Retinal pigment epithelial cell (primary cell): ENCODE measurements around the gene GJC2.

Experiments
- DNase-seq: peaks from one replicate; pipeline ENCODE4 v3.0.0-alpha.2; 2010; ENCODE audit warnings: low read depth
- H3K4me3 ChIP-seq: 2 replicates; pipeline ENCODE4 v1.5.1; 2011; ENCODE audit warnings: mild to moderate bottlenecking, low read length, control low read depth, moderate library complexity
- CTCF ChIP-seq: conservative IDR thresholded peaks from 2 replicates; pipeline ENCODE4 v1.5.1; 2011; ENCODE audit warnings: low read depth, low read length, control low read depth, inconsistent platforms

Gene GJC2

DNA sequence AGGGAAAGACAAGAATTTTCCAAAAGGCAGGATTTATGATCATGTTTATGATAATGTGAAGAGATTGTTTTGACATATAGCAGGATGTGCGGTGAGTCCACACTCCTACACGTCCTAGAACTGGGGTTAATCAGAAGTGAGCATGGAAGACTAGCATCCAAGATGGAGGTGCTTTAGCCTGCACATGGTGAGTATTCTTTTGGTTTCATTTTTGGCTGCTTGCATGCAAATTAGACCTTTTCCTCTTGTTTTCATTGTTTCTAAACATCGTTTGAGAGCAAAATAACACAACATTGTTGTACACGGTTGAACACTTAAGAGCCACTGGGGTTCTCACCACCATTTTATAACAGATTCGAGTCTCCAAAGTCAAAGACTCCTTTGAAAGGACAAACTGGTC lies 24.5 kb upstream of the GJC2 start:
- DNase-seq: no peak
- H3K4me3 ChIP-seq: no peak overlapping the region
- TF ChIP-seq CTCF: no peak

DNA sequence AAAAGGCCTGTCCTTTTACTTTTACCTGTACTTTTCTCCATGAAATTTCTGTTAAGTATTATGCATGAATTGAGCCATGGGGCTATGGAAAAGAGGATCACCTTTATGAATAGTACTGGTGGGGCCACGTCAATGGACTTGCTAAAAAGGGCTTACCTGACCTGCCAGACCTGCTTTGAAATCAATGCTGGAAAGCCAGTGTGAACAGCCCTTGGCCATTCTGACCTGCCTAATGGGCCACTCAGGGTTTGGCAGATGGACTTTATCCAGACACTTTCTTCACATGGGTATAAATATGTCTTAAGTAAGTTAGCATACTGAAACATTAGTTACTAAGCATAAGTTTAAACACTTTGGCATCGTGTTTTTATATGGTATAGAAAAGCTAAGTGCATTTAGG lies 18.0 kb upstream of the GJC2 start:
- DNase-seq: no peak
- H3K4me3 ChIP-seq: no peak overlapping the region
- TF ChIP-seq CTCF: no peak

DNA sequence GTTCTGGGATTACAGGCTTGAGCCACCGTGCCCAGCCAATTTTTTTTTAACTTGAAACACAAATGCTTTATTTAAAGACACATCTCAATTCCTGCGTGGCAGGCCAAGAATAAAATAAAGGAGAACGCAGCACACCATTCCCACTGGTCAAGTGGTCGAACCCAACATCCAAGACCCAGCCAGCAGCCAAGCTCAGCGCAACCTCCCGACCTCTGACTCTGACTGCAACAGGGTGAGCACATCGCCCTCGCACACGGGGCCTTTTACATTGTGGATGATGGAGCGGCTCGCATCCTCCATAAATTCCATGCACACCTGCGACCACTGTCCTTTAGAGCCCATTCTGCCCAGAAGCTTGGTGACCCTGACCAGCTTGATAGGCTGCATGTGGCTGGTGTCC lies 15.1 kb upstream of the GJC2 start:
- DNase-seq: no peak
- no peak for TF ChIP-seq CTCF
- no peak overlapping the region for H3K4me3 ChIP-seq

DNA sequence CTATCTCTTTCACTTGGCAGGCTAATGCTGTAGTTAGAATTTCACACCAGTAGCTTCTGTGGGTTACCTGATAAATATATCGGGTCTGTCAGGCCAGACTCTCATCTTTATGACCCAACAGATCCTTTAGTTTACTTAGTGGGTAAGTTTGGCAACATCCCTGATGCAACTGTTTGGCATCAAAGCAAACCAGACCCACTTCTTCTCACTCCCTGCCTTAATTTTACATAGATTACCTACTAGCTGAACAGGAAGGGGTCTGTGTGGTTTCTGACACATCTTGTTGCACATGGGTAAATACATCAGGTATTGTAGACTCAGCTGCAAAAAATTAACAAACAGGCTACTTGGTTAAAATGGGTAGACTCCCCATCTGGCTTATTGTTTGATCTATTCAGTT lies 12.8 kb upstream of the GJC2 start:
- no peak for DNase-seq
- no peak for TF ChIP-seq CTCF

GRCh38 chr1:228139406-228139930 lies 10.3 kb upstream of the GJC2 start:
- H3K4me3 ChIP-seq: peak overlapping the region; percentile 66
- no peak for TF ChIP-seq CTCF
- DNase-seq: no peak

More for the DNA sequence above, 12.8 kb upstream of the GJC2 start:
- no peak overlapping the region for H3K4me3 ChIP-seq

GRCh38 chr1:228139931-228140723 lies 9.6 kb upstream of the GJC2 start, which contains the start of gene GUK1:
Gene GUK1, plus strand, starts transcription at chr1:228140279. Its CDS starts 24 bp downstream, at chr1:228140303.
- peak; percentile 98 for DNase-seq
- TF ChIP-seq CTCF: peak; percentile 10
- H3K4me3 ChIP-seq: peak within 1 kb of the TSS; percentile 87

DNA sequence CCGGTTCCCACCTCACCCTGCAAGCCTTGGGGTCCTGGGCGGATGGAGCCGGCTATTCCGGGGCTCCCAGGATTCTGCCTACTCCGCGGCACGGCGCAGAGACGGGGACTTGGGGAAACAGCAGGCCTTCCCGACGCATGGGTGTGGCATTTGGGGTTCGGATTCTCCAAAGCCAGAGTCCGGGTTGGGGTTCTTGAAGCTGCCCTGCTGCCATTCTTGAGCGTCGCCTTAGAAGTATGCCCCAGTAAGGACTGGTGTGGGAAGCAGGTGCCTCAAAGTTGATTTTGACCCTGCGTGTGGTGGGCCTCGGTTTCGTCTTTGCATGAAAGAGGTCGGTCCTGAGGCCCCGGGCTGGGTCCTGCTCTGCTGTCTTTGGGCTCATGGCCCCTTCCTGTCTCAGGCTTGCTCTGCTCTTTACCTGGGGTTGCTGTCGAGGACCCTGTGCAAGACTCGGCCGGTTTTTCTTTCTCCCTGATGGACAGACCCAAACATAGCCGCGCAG lies 9.0 kb upstream of the GJC2 start:
- DNase-seq: no peak
- H3K4me3 ChIP-seq: peak overlapping the region; percentile 87

More for the DNA sequence above, 9.0 kb upstream of the GJC2 start:
- TF ChIP-seq CTCF: no peak
